Measurements from ENCODE around the gene CCDC83. TPM values are rescaled to one million over a fixed set of nuclear protein-coding genes. Genes with fewer than 3 reads are reported as not detected.

CCDC83 gene
- polyA plus RNA-seq, 1 of the 3 experiments (the other 2 are of a cell fraction): not detected

- no peak for TF ChIP-seq ZBTB33 (IDR thresholded peaks at IDR 0.05; ENCODE audit: borderline replicate concordance, low read depth)
- no peak for TF ChIP-seq NRF1 (IDR thresholded peaks at IDR 0.05; ENCODE audit: low read depth, low read length)
- no peak for TF ChIP-seq CHD2 (IDR thresholded peaks at IDR 0.05; ENCODE audit: low read length, partially characterized antibody)
- no peak for TF ChIP-seq FOXJ3 (CRISPR knock-in tag; IDR thresholded peaks at IDR 0.05)
- TF ChIP-seq RFX5 (IDR thresholded peaks at IDR 0.05; ENCODE audit: low read length): no peak
- no peak for TF ChIP-seq RCOR1 (IDR thresholded peaks at IDR 0.05; ENCODE audit: low read length)
- TF ChIP-seq POLR2AphosphoS5 (IDR thresholded peaks at IDR 0.05; ENCODE audit: low read depth, low read length): no peak
- TF ChIP-seq, protein P1, sequence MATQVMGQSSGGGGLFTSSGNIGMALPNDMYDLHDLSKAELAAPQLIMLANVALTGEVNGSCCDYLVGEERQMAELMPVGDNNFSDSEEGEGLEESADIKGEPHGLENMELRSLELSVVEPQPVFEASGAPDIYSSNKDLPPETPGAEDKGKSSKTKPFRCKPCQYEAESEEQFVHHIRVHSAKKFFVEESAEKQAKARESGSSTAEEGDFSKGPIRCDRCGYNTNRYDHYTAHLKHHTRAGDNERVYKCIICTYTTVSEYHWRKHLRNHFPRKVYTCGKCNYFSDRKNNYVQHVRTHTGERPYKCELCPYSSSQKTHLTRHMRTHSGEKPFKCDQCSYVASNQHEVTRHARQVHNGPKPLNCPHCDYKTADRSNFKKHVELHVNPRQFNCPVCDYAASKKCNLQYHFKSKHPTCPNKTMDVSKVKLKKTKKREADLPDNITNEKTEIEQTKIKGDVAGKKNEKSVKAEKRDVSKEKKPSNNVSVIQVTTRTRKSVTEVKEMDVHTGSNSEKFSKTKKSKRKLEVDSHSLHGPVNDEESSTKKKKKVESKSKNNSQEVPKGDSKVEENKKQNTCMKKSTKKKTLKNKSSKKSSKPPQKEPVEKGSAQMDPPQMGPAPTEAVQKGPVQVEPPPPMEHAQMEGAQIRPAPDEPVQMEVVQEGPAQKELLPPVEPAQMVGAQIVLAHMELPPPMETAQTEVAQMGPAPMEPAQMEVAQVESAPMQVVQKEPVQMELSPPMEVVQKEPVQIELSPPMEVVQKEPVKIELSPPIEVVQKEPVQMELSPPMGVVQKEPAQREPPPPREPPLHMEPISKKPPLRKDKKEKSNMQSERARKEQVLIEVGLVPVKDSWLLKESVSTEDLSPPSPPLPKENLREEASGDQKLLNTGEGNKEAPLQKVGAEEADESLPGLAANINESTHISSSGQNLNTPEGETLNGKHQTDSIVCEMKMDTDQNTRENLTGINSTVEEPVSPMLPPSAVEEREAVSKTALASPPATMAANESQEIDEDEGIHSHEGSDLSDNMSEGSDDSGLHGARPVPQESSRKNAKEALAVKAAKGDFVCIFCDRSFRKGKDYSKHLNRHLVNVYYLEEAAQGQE (IDR thresholded peaks at IDR 0.05; ENCODE audit: low read depth, low read length): peak; percentile 75; the same call in 1 of the 2 replicates
- TF ChIP-seq NFIC (IDR thresholded peaks at IDR 0.05; ENCODE audit: borderline replicate concordance): no peak
- TF ChIP-seq JUND (IDR thresholded peaks at IDR 0.05): no peak
- TF ChIP-seq FOSL2 (IDR thresholded peaks at IDR 0.05; ENCODE audit: borderline replicate concordance, low read depth): no peak
- no peak for TF ChIP-seq MEF2A (IDR thresholded peaks at IDR 0.05; ENCODE audit: borderline replicate concordance, low read depth)
These were observed 86.3 kb downstream of the CCDC83 start (continued) for GRCh38 chr11:85941380-85941973.

GRCh38 chr11:85945296-85945695, 90.1 kb downstream of the CCDC83 start:
- Histone ChIP-seq H4K20me1 (ENCODE audit: insufficient read depth) (no peaks in the 10 kb centered on the region), H2AFZ (ENCODE audit: low read depth) (no peak overlapping the region), H3F3A (replicated peaks; ENCODE audit: insufficient read depth) (peaks cover 29% of the 10 kb centered on the region), H3K9me3 (no peaks in the 10 kb centered on the region), H3K36me3 (replicated peaks in 1 of 2; ENCODE audit: control insufficient read depth in 1 of 2, insufficient read depth in 2 of 2, low read length in 1 of 2) (no peaks in the 10 kb centered on the region), H3K4me2 (no peak overlapping the region), H3K27me3 (ENCODE audit: insufficient read depth) (no peaks in the 10 kb centered on the region), H3K79me2 (ENCODE audit: insufficient read depth) (no peaks in the 10 kb centered on the region), H3K9ac (no peak overlapping the region), H3K27ac (ENCODE audit: low read depth in 2 of 2, low read length in 1 of 2) (no peak overlapping the region), H3K9me2 (no peaks in the 10 kb centered on the region), H3K4me3 (ENCODE audit: low read depth in 2 of 2, low read length in 1 of 2) (no peak overlapping the region), H3K4me1 (ENCODE audit: control insufficient read depth in 1 of 2, insufficient read depth in 2 of 2, low read depth in 1 of 2, low read length in 1 of 2) (peaks cover 0 to 10% of the 10 kb centered on the region in 2 experiments; a peak in 1 of 4 replicates)
- WGBS (ENCODE audit: low lambda C conversion rate): 77% methylated on average over 2 of the region's 2 CpGs
- POLR2A ChIA-PET: no interaction called here
- DNase-seq: no peak
- CTCF ChIA-PET: interaction anchor here (0.9 kb wide), 1 partner anchor 13 kb away, joined by 3 read pairs; no protein-coding TSS in a partner anchor
- TF ChIP-seq SMC3 (IDR thresholded peaks at IDR 0.05; ENCODE audit: low read depth, low read length): no peak
- TF ChIP-seq MEF2A (IDR thresholded peaks at IDR 0.05; ENCODE audit: borderline replicate concordance, low read depth): no peak
- no peak for TF ChIP-seq GABPA (IDR thresholded peaks at IDR 0.05; ENCODE audit: low read depth)
- TF ChIP-seq NRF1 (IDR thresholded peaks at IDR 0.05; ENCODE audit: low read depth, low read length): no peak
- no peak for TF ChIP-seq RCOR1 (IDR thresholded peaks at IDR 0.05; ENCODE audit: low read length)
- no peak for TF ChIP-seq EZH2phosphoT487 (IDR thresholded peaks at IDR 0.05; ENCODE audit: borderline replicate concordance, low read depth)
- no peak for TF ChIP-seq TAF1 (IDR thresholded peaks at IDR 0.05; ENCODE audit: borderline replicate concordance, low read depth, low read length)
- TF ChIP-seq FOXJ3 (CRISPR knock-in tag; IDR thresholded peaks at IDR 0.05): no peak
- TF ChIP-seq FOSL2 (IDR thresholded peaks at IDR 0.05; ENCODE audit: borderline replicate concordance, low read depth): no peak
- no peak for TF ChIP-seq ELF1 (IDR thresholded peaks at IDR 0.05)
- TF ChIP-seq CTCF (IDR thresholded peaks at IDR 0.05): no peak
- TF ChIP-seq USF1 (IDR thresholded peaks at IDR 0.05; ENCODE audit: borderline replicate concordance, low read depth): no peak
